Tibial nerve (tissue), 4 donors: ENCODE data around the gene NUDC.

Experiments
- EP300 ChIP-seq, 2 donors: sonication (generic); formaldehyde crosslinking; IDR thresholded peaks; one replicate each; pipeline ENCODE4 v1.6.1; 2017; ENCODE audit warnings: antibody characterized with exemption in 2 of 2, mild to moderate bottlenecking in 1 of 2
- POLR2A ChIP-seq, 2 donors: fragments of 450-650 bp; IDR thresholded peaks; one replicate each; pipeline ENCODE4 v1.6.1; 2017; ENCODE audit warnings: antibody characterized with exemption in 2 of 2, mild to moderate bottlenecking in 2 of 2, moderate library complexity in 2 of 2
- TF ChIP-seq, protein P1 (sequence below), 5 experiments: fragments of 200-600 bp in 3 of 5; fragments of 450-650 bp in 2 of 5; sonication (generic) in 3 of 5; IDR thresholded peaks; one replicate each; pipeline ENCODE4 v1.5.1; 2016 to 2019; ENCODE audit warnings: antibody characterized with exemption in 5 of 5, mild to moderate bottlenecking in 3 of 5, moderate library complexity in 2 of 5

DNA sequence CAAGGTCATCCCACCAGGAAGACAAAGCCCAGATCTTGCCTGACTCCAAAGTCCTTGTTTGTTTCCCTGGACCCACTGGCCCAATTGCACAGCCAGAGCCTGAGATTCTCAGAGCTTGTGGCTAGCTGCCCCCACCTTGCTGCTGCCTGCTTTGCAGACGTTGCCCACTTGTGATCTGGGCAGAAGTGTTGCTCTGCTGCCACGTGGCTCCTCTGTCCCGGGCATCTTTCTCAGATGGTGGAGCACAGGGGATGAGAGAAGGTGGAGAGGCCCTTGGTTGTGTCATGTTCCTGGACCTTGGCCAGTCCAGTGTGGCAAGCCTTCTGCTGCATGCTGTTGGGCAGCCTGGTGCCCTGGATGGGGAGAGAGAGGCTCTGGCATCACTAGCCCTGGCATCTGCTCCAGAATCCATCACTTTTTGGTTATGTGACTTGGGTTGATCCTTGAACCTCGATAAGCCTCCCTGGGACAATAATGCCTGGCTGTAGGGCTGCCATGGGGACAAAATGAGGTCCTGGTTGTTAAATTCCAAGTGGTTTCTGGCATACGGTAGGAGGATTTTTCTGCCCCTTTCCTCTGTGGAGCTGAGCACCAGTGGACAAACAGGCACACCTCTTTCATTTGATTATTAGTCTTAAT is 6.2 kb upstream of the NUDC start:
- TF ChIP-seq, protein P1, sequence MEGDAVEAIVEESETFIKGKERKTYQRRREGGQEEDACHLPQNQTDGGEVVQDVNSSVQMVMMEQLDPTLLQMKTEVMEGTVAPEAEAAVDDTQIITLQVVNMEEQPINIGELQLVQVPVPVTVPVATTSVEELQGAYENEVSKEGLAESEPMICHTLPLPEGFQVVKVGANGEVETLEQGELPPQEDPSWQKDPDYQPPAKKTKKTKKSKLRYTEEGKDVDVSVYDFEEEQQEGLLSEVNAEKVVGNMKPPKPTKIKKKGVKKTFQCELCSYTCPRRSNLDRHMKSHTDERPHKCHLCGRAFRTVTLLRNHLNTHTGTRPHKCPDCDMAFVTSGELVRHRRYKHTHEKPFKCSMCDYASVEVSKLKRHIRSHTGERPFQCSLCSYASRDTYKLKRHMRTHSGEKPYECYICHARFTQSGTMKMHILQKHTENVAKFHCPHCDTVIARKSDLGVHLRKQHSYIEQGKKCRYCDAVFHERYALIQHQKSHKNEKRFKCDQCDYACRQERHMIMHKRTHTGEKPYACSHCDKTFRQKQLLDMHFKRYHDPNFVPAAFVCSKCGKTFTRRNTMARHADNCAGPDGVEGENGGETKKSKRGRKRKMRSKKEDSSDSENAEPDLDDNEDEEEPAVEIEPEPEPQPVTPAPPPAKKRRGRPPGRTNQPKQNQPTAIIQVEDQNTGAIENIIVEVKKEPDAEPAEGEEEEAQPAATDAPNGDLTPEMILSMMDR (IDR thresholded peaks at IDR 0.05), result no peak
- no peak for TF ChIP-seq EP300 (IDR thresholded peaks at IDR 0.05)
- TF ChIP-seq POLR2A (IDR thresholded peaks at IDR 0.05), result no peak
